HG02798 (cell line): ENCODE measurements around the gene EGFL7.

ENCODE experiments used
- ATAC-seq: cut with Tn5 transposase; IDR thresholded peaks from one replicate; pipeline ENCODE4 v1.9.1; 2021; ENCODE audit warnings: mild to moderate bottlenecking; ENCODE audit not compliant: unreplicated experiment, poor library complexity

Gene EGFL7

DNA sequence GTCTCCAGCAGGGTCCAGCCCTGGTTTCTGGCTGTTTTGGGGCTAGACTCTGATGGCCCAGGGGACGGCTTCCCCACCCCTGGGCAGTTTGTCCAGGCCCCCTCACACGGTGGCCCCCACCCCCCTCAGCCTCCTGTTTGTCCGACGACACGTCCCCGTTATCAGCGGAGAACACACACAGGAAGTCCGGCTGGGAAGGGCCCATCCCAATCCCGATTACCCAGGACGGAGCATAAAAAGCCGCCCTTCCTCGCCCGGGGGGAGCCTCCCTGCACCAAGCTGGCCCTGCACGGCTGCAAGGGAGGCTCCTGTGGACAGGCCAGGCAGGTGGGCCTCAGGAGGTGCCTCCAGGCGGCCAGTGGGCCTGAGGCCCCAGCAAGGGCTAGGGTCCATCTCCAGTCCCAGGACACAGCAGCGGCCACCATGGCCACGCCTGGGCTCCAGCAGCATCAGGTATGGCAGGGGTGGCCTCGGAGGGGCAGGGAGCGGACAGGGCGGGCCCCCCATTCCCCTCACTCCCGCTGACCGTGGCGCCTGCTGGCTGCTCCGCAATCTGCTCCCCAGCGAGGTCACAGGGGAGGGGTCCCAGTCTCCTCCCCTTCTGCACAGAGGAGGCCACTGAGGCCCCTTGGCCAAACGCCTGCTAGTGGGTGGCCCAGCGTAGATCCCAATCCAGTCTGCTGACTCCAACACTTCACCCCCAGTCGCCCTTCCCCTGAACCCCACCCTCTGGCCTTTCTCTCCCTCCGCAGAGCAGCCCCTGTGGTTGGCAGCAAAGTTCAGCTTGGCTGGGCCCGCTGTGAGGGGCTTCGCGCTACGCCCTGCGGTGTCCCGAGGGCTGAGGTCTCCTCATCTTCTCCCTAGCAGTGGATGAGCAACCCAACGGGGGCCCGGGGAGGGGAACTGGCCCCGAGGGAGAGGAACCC lies at the start of gene EGFL7:
Gene EGFL7, plus strand, starts transcription at position 261 of the 926 bp plus-strand sequence. CDS start 5,367 bp downstream, outside the sequence.
- no peak for ATAC-seq

DNA sequence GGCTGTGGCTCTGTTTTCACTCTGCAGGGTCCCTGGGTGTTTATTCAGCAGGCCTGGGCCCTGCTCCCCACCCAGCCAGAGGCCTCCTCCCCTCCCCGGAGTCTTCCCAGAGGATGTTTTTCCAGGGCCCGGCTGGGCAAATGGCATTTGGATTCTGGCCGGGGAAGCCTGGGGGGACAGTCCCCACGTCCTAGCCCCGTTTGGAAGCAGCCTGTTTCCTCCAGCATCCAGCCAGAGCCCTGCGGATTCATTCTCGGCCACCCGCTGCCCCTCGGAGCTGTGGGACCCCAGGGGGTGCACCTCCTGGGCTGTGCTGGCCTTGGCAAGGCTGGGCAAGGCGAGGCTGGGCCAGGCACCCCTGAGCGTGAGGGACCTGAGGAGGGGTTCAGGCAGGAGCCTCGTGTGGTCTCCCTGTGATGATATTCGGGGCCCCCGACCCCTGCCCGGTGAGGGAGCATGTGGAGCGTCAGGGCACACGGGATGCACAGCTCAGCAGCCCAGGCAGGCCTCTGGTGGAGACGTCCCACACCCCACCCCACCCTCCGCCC lies 48.8 kb upstream of the EGFL7 start:
- ATAC-seq = no peak

DNA sequence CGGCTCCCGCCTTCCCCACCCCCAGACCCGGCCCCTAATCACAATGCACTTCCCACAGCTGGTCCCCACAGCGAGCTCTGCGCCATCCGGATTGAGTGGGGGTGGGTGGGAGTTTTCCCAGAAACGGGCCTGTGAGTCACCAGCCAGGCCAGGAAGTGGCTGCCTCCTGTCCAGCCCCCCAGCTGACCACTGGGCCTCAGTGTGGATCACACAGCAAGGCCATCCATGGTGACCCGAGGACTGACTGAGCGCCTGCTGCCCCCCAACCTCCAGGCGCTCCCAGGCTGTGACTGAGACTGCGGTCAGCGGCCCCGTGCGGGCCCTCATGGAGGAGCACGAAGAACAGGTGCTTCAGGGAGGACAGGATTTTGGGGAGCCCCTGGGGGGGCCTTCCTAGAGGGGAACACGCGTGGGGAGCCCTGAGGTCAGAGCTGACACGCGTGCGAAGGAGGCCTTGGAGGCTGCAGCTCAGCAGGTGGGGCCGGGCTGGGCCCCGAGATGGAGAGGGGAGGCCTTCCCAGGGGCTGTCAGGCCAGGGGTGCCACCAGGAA lies 48.3 kb upstream of the EGFL7 start:
- ATAC-seq = no peak

DNA sequence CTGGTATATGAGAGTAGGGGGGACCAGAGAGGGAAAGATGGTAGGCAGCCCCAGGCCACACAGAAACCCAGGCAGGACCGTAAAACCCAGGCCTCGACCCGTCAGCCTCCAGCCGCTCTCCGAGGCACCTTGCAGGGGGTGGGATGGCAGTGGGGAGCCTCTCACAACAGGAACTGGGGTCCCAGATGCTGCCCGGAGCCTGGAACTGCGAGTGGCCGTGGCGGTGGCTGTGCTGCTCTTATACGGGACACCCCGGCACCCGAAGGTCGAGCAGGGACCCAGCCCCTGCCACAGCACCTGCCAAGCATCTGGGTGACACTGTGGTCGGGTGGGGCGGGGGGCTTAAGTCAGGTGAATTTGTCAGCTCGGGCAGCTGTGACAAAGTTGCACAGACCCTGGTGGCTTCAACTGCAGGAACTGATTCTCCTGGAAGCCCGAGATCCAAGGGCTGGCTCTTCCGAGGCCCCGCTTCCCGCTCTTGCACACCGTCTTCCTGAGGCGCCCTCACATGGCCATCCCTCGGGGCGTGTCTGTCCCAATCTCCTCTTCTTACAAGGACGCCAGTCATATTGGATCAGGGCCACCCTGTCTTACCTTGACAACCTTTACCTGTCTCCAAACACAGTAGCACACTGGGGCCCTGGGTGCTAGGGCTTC lies 47.6 kb upstream of the EGFL7 start:
- ATAC-seq = no peak

DNA sequence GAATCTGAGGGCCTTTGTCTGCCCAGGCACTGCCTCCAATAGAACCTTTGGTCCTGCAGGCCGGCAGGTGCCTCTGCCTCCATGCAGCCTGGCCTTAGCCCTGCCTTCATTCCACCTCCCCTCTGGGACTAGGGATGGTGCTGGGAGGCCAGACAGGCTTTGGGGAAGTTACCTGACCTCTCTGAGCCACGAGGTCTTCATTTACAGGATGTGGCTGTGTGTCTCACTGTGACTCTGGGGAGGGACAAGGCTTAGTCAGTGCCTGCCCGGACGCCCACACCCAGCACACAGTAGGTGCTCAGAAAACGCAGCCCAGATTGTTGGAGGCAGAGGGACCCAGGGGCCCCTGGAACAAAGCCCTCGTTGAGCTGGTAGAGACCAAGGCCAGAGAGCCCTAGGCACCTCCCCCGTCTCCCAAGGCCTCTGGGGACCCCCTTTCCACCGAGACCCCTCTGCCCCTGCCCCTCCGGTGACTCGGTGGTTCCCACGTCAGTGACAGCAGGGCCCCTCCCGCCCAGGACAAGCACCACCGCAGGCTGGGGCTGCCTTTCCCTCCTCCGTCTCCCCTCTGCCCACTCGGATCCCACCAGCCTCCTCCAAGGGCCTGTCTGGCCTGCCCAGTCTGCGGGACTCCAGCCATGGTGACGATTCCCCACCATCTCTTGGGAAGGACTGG lies 46.9 kb upstream of the EGFL7 start:
- no peak for ATAC-seq

DNA sequence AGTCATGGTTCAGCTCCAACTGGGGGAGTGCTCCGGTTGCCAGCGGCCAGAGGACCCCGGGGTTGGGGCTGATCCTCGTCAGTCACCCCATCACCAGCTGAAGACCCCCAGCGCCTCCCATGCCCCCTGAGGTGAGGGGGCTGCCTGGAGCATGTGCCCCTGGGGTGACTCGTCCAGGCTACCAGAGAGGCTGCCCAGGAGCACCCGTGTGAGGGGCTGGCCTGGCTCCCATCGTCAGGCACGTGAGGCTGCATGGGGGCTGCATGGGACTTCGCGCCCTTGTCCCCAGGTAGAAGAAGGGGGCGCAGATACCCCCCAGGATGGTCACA lies 46.4 kb upstream of the EGFL7 start:
- no peak for ATAC-seq

DNA sequence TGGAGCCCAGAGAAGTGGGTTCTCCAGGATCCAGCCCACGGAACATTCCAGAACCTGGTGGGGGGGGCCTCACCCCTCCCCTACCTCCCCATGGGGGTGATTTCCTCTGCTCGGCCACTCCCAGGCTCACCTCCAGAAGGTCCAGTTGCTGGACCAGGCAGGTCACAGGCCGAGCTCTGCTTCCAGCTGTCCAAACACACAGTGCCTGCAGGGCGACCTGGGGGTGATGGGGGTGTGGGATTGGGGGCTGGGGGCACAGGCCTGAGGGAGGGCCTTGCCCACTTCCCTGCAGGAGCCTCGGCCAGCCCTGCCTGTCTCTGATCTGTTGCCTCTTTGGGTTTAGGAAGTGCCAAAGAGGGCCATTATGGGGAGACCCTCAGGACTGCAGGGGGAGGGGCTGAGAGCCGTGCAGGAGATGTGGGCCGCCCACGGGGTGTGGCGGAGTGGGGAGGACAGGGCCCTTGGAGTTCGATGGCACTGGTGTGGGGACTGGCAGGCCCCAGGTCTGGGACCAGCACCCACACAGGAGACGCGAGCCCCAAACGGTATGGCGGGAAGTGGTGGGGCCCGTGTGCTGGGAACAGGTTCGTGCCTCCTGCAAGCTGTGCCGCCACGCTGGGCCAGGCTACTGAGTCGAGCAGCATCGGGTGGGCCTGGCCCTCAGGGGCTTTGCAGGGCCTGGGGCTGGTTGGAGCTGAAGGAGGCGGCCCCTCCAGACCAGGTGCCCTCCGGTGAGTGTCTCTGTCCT lies 45.6 kb upstream of the EGFL7 start:
- no peak for ATAC-seq

DNA sequence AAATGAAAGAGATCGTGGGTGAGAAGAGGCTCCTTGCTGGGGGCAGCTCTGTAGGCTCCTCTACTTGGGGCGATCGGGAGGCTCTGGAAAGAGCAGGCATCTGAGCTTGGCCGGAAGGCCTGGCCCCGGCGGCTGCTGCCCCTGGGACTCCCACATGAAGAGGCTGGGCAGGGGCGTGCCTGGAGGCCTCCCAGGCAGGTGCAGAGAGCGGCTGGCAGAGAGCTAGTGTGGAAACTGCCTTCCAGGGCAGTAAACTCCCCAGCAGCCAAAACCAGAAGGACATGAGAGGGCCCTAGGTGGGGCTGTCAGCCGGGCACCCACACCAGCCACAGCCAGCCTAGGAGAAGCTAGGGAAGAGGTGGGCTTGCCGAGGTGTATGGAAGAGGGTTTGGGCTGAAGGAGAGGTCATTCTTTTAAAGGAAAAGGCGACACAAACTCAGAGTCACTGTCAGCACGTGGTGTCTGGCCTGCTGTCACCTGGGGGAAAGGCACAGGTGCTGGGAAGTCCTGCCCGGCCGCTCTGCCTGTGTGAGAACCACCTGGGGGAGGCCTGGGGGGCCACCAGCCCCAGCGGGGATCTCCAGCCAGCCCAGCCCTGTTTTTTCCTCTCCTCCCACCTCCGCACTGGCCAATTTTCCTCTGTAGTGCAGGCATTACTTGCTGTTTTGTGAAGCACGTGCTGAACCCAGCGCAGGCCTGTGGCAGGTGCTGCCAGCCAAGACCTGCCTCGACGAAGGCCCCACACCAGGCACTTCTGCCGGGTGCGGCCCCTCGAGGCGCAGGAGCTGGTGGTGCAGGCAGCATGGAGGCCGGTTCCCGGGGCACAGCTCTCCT lies 44.8 kb upstream of the EGFL7 start:
- ATAC-seq = no peak

DNA sequence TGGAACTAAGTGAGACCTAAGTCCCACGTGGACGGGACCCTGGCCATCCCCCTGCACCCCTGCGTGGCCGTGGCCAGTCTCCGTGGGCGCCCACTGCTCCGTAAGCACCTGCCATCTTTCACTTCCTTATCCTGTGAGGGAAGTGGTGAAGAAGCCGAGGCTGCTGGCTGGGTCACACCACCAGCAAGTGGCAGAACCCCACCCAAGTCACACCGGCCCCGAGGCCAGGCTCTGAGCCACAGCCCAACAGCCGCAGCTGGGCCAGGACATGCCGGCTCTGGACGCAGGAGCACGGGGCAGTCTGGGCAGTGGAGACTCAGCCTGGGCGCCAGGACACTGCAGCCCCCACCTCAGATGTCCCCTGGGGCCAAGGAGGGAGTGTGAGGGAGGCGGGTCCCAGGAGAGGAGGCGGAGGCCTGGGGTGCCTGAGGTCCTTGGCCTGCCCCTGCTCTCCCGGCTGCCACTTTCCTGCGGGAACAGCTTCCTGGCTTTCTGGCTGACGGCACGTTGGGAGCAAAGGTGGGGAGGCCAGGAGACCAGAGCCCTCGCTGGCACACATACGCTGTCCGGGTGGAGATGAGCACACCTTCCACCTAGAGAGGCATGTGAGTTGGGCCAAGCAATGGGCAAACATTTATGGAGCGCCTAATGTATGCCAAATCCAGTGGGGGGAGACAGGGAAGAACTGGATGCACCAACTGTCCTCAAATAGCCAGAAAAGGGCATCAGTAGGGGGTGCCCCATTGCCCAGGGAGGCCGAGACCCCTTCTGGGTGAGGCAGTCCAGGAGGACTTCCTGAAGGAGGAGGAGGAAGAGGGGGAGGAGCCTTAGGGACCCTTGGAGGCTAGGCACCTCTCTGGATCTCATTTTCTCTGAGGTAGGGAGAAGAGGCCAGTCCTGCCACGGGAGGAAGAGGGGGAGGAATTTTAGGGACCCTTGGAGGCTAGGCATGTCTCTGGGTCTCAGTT lies 43.9 kb upstream of the EGFL7 start:
- ATAC-seq = no peak

DNA sequence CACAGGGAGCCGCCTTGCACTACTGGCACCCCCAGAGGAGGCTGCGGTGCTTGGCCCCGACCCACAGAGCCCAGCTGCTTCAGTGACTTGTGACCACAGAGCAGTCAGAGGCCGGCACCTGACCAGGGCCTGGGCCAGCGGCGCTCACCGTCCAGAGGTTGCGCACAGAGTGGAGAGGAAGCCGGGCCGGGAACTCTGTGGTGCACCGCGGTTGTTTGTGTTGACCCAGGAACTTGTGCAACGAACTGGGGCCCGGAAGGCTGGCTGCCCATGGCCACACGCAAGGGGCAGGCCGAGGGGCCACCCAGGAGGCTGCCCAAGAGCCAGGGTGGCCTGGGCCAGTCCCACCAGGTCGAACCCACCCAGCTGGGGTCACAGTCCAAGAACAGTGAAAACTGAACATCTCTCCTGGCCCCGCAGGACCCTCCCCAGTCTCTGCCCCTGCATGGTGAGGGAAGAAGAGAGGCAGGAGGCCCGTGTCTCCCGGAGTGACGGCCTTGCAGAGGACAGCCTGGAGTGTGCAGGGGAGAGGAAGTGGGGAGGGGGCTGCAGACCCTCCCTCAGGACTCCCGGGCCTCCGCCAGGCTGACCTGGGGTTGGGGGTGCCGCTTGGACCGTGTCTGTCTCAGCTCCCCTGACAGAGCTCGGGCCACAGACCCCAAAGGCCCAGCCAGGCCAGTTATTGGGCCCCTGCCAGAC lies 42.8 kb upstream of the EGFL7 start:
- no peak for ATAC-seq

DNA sequence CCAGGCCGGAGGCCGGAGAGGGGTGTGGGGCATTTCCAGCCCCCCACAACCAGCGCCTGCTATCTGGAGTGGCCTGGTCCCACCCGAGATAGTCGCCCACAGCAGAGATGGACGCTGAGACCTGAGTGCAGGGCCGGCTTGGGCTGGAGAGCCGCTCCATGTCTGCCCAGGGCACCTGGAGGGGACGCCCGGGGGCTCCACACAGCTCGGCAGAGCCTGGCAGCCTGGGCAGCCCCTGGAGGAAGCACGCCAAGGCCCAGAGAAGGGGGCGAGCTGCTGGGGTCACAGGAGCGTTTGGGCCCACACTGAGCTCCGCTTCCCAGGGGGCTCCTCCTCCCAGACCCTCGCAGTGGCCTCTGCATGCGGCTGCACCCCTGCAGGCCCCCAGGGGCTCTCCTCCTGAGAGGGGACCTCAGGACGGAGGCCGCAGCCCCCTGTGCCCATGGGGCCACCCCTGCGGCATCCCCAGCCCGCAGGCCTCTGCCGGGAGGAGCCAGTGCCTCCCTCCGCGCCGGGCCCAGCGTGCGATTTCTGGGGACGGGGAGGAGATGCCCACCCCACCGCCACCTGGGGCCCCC lies 42.2 kb upstream of the EGFL7 start:
- ATAC-seq = no peak

DNA sequence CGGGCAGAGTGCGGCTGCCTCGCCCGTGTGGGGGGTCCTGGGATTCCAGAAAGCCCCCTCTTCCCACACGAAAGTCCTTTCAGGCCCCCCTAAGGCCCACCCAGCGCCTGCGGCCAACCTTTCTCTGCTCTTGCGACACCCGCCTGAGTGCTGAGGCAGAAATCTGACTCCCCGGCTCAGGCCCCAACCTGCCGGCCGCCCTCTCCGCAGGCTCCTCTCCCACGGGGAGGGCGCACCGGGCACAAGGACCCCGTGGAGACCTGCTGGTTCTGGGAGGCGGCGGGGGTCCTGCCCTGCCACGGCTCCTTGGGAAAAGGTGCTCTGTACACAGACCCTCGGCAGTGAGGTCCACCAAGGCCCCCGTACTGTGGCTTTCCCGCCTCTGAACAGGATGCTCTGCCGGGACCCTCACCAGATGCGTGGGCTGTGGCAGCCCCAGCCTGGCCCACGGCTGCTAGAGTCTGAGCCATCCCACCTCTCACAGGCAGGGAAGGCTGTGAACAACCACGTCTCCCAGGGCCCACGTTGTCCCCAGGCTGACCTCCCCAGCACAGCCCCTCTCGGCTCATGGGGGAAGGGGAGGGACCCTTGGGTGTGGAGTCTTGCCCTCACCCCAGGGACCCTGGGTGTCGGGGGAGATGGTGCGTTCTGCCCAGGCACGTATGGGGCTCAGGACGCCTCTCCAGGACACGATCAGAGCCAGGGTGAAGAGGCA lies 41.5 kb upstream of the EGFL7 start:
- ATAC-seq = no peak

DNA sequence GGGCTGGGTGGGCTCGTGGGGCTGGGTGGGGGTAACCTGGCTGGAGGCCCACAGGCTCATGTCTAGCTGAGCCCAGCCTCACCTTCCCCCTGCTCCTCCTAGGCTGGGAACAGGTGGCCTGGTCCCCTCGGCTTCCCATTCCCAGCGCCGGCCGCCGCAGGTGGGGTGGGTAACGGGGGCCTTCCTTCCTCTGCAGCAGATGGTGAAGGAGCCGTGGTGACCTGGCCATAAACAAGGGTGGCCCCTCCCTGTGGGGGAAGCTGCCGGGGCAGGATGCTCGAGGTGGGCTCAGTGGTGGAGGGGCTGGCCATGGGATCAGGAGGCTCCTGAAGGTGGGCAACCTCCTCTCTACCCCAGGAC lies 41.0 kb upstream of the EGFL7 start:
- ATAC-seq = no peak

DNA sequence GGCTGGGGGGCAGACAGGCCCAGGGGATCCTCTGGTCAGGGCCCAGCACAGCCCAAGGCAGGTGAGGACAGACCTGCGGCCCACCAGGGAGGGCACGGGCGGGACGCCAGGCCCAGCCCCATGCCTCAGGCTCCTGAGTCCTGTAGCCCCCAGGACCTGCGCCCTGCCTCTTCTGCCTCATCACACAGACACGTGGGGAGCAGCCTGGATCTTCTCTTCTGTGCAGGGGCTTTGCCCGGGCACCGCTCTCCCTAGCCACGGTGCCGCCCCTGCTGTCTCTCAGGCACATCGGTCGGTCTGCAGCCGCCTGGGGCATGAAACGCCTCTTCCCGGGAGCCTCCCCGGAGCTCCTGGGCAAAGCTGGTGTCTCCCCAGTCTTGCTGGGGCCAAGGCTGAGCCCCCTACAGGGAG lies 40.2 kb upstream of the EGFL7 start:
- ATAC-seq = no peak

DNA sequence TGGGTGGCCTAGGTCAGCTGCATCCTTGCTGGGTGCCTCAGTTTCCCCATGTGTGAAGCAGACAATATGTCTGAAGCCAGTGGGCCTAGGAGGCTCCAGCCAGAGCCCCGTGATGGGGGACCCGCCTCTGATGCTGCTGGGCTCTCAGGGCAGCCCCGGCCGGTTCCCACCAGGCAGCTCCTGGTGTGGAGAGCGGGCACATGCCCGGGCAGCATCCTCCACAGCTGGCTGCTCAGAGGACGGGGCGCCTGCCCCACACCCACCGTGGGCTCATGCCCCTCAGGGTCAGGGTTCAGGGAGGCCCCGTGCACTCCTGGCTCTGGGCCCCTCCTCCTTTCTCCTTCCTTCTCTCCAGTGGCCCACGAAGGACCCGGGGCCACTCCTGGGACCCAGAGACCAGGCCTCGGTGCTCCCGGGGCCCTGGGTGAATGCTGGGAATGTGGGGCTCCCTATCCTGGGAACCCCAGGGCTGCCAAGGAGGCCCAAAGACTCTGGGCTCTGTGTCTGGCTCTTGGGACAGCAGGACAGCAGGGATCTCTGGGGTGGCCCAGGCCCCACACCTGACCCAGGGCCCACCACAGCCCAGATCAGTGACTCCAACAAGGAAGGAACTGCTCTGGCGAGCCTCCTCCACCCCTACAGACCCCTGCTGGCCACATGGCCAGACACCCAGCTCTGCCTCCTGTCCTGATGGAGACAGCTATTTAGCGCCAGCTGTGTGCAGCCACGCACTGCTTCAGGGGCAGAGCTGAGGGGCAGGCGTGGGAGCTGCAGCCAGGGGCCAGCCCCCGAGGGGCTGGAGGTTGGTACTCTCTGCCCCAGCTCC lies 39.5 kb upstream of the EGFL7 start:
- no peak for ATAC-seq

DNA sequence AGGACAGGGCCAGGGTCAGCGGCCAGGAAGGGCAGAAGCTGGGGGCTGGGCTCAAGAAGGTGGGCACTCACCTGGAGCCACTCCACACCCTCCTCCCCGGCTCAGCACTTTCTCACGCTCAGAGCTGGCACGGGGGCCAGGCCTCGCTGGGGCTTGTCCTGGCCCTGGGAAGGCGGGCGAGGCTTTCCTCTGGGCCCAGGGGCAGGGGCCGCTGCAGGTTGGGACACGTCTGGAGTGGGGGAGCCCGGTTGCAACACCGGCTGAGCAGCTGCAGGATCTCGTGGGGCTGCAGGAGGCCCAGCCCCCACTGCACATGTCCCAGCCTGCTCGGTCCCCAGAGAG lies 38.9 kb upstream of the EGFL7 start:
- ATAC-seq = no peak
